K562 (cell line): Measurements from ENCODE around the gene MAMDC4. TPM values are rescaled to one million over a fixed set of nuclear protein-coding genes. Genes with fewer than 3 reads are reported as not detected.
"Not testable (repeated sequence)": the region's sequence is repeated elsewhere in the genome, so short reads cannot be mapped to it uniquely, and the experiment has no call there.

Experiments used
- CREB1 ChIP-seq, 2 experiments: sonication (generic) in 1 of 2; formaldehyde crosslinking in 1 of 2; IDR thresholded peaks; 2 replicates each; pipeline versions ENCODE4 v1.6.1 to v1.8.0; 2012 to 2022; ENCODE audit warnings: inconsistent platforms in 1 of 2, mild to moderate bottlenecking in 1 of 2, missing genetic modification reagents in 1 of 2, moderate library complexity in 1 of 2
- CTCF ChIP-seq, 3 experiments: IDR thresholded peaks in 2 of 3; conservative IDR thresholded peaks in 1 of 3; 2 replicates each; pipeline ENCODE4 v1.5.1; 2011 to 2012; ENCODE audit warnings: low read length in 3 of 3, mild to moderate bottlenecking in 3 of 3, control low read depth in 2 of 3, improper control_type of control experiment in 1 of 3, inconsistent platforms in 1 of 3, low read depth in 1 of 3, mixed read lengths in 1 of 3, moderate library complexity in 1 of 3; ENCODE audit not compliant: insufficient read depth in 2 of 3
- GABPB1 ChIP-seq: sonication (generic); formaldehyde crosslinking; IDR thresholded peaks from 2 replicates; pipeline ENCODE4 v1.8.0; 2022; ENCODE audit warnings: mild to moderate bottlenecking, missing genetic modification reagents
- HMGN3 ChIP-seq: IDR thresholded peaks from 2 replicates; pipeline ENCODE4 v1.6.1; 2011; ENCODE audit warnings: borderline replicate concordance, low read depth, mild to moderate bottlenecking, mixed read lengths, low read length; ENCODE audit not compliant: insufficient read length; ENCODE audit errors: extremely low read depth
- POLR2G ChIP-seq: fragments of 200-400 bp; formaldehyde crosslinking; IDR thresholded peaks from 2 replicates; pipeline ENCODE4 v1.6.1; 2017; ENCODE audit warnings: low read depth, mild to moderate bottlenecking, antibody characterized with exemption, low read length, moderate library complexity
- RB1 ChIP-seq: fragments of 450-650 bp; IDR thresholded peaks from 2 replicates; pipeline ENCODE4 v1.6.1; 2017; ENCODE audit warnings: low read depth, mild to moderate bottlenecking
- SUPT5H ChIP-seq: fragments of 450-650 bp; IDR thresholded peaks from 2 replicates; pipeline ENCODE4 v1.6.1; 2016
- ZFX ChIP-seq: sonication (generic); formaldehyde crosslinking; IDR thresholded peaks from 2 replicates; pipeline ENCODE4 v1.8.0; 2022; ENCODE audit warnings: mild to moderate bottlenecking, missing genetic modification reagents, moderate library complexity
- polyA plus RNA-seq, 8 experiments: library from polyadenylated mRNA; depleted of rRNA in 4 of 8; stranded (reverse) in 5 of 8; unstranded in 3 of 8; fragments of >200 nt; fragmentation: Nextera tagmentation in 2 of 8; fragmentation: Illumina TruSeq in 1 of 8; extraction: Ambion mirVana in 2 of 8; extraction: Trizol in 1 of 8; gene quantifications; 2 replicates each; pipeline versions ENCODE4 v1.2.1 to v1.2.3, GENCODE V29; 2011 to 2014; ENCODE audit warnings: inconsistent platforms in 1 of 8, missing spikeins in 1 of 8
- total RNA-seq, 7 experiments: library from RNA; depleted of rRNA in 6 of 7; stranded (reverse); fragments of >200 nt in 6 of 7; fragmentation: Illumina TruSeq in 2 of 7; extraction: Trizol in 2 of 7; gene quantifications; 2 replicates each; pipeline versions ENCODE4 v1.2.1 to v1.2.3, GENCODE V29; 2011 to 2021; ENCODE audit warnings: low replicate concordance in 1 of 7

Gene MAMDC4
- total and polyA plus RNA-seq, 9 of the 15 experiments (the other 6 are each of a cell fraction or from before 2014, with no cell fraction given): 0.03 to 10.8 (median 1.5) TPM

DNA sequence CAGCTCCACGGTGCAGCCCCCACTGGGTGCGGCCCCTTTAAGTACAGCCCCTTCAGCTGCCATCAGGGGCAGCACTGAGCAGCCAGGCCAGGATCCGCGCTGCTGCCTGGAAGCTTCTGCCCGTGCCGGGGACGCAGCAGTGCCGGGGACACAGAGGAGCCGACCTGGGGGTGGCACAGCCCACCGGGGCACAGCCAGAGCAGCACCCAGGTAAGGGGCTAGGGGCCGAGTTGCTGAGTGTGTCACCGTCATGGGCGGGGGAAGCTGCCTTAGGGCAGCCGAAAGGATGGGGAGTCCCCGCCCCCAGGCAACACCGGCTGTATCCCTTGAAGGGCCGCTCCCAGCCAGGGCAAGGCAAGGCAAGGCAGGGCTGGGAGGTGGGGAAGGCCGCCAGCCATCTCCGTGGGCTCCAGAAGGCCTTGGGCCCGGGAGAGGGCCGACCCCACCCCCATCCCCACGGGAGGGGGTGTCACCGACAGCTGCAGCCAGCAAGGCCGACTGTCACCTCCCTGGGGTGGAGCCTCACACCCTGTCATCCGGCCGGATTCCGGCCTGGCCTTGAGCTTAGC is 9.7 kb upstream of the MAMDC4 start, which contains the start of gene AJM1 (continued):
- peak; percentile 82 to 87 (median 86) for TF ChIP-seq CTCF (IDR thresholded peaks at IDR 0.05 in 2 of 3, conservative IDR thresholded peaks at IDR 0.05 in 1 of 3; ENCODE audit: insufficient read depth in 2 of 3, low read depth in 1 of 3, low read length in 3 of 3)
- 0 out of 2 replicates have a peak, but pooled peaks have one; percentile 37 for TF ChIP-seq GABPB1 (CRISPR knock-in tag)
- peak; percentile 83 for TF ChIP-seq SUPT5H
- TF ChIP-seq HMGN3: peak; percentile 74
- not testable (repeated sequence) for TF ChIP-seq CREB1 (IDR thresholded peaks at IDR 0.05)
- TF ChIP-seq CREB1 (CRISPR knock-in tag; IDR thresholded peaks at IDR 0.05): peak; percentile 51; the same call in 1 of the 2 replicates
- peak; percentile 50 for TF ChIP-seq ZFX
- peak; percentile 76 for TF ChIP-seq POLR2G
- TF ChIP-seq RB1: peak; percentile 59
- TF ChIP-seq, all 486 proteins: peak for 56; not testable (repeated sequence) for 430
